Chondrocyte (in vitro differentiated cells): Measurements from ENCODE around the gene TOP1. TPM values are rescaled to one million over a fixed set of nuclear protein-coding genes. Genes with fewer than 3 reads are reported as not detected.

Experiments
- DNase-seq: peaks from one replicate; pipeline ENCODE4 v3.0.0; 2021; ENCODE audit warnings: mixed read lengths, low spot score
- H3K27ac Mint-ChIP-seq: one replicate; pipeline ENCODE4 v1.8.0; 2021; ENCODE audit warnings: mild to moderate bottlenecking, moderate library complexity, mixed read lengths; ENCODE audit not compliant: unreplicated experiment
- H3K27me3 Mint-ChIP-seq: 2 replicates; pipeline ENCODE4 v1.8.0; 2021; ENCODE audit warnings: low read depth, mixed read lengths
- H3K36me3 Mint-ChIP-seq: 2 replicates; pipeline ENCODE4 v1.8.0; 2021; ENCODE audit warnings: low read depth, mixed read lengths
- H3K4me1 Mint-ChIP-seq: 2 replicates; pipeline ENCODE4 v1.8.0; 2021; ENCODE audit warnings: low read depth, mild to moderate bottlenecking, mixed read lengths
- H3K4me3 Mint-ChIP-seq: one replicate; pipeline ENCODE4 v1.8.0; 2021; ENCODE audit warnings: mild to moderate bottlenecking, moderate library complexity, mixed read lengths; ENCODE audit not compliant: unreplicated experiment
- H3K9me3 Mint-ChIP-seq: 2 replicates; pipeline ENCODE4 v1.8.0; 2021; ENCODE audit warnings: low read depth, mixed read lengths
- total RNA-seq: library from RNA; stranded (reverse); gene quantifications from 3 replicates; pipeline ENCODE4 v1.2.1, GENCODE V29; 2021
- TF ChIP-seq, protein P1 (sequence below): fragments of 200-600 bp; sonication (generic); IDR thresholded peaks from 2 replicates; pipeline ENCODE4 v1.5.0; 2021; ENCODE audit warnings: antibody characterized with exemption, mild to moderate bottlenecking, moderate library complexity

Gene TOP1
- total RNA-seq, 1 donor from 2014 or later, result 39.0 TPM

DNA sequence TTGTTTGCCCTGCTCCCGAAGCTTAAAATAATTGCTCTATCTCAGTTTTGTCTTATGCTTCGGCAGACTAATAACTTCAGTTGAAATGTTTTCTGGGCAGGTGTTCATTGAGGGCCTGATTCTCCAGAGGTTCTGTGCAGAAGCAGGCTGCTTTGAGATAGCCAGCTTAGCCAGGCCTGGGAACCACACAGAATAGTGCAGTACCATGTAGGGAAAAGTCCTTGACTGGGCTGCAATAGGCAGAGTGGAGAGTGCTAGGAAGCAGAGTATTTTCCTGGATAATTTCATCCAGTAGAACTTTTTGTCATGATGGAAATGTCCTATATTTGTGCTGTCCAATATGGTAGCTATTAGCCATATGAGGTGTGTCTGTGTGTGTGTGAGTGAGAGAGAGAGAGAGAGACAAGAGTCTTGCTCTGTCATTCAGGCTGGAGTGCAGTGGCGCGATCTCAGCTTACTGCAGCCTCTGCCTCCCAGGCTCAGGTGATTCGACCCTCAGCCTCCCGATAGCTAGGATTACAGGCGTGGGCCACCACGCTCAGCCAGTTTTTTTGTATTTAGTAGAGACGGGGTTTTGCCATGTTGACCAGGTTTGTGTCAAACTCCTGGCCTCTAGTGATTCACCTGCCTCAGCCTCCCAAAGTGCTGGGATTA lies 15.9 kb downstream of the TOP1 start:
- H3K4me1 Mint-ChIP-seq, result peaks cover 55% of the 10 kb centered on the region

DNA sequence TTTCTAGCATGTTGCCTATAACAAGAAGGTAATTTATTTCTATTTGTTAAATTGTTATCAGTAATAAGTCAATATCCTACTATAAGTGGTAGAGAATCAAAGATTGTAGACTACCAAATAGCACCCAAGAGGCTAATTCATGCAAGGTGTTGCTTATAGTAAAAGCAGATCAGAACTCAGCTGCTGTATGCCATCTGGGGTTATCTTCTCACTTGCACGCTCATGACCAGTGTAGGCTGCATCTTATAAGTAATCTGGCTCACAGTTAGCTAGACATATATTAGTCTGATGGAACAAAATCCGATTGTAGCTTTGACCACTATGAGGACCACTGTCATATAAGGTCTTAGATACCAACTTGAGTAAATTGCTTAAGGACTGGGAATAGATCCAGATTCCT lies 17.0 kb downstream of the TOP1 start:
- H3K27me3 Mint-ChIP-seq, result no peaks in the 10 kb centered on the region
- peaks cover 59% of the 10 kb centered on the region for H3K4me1 Mint-ChIP-seq
- no peak for DNase-seq
- H3K27ac Mint-ChIP-seq, result no peak overlapping the region
- no peak overlapping the region for H3K4me3 Mint-ChIP-seq
- H3K36me3 Mint-ChIP-seq, result no peaks in the 10 kb centered on the region
- H3K9me3 Mint-ChIP-seq, result no peaks in the 10 kb centered on the region
- TF ChIP-seq, protein P1, sequence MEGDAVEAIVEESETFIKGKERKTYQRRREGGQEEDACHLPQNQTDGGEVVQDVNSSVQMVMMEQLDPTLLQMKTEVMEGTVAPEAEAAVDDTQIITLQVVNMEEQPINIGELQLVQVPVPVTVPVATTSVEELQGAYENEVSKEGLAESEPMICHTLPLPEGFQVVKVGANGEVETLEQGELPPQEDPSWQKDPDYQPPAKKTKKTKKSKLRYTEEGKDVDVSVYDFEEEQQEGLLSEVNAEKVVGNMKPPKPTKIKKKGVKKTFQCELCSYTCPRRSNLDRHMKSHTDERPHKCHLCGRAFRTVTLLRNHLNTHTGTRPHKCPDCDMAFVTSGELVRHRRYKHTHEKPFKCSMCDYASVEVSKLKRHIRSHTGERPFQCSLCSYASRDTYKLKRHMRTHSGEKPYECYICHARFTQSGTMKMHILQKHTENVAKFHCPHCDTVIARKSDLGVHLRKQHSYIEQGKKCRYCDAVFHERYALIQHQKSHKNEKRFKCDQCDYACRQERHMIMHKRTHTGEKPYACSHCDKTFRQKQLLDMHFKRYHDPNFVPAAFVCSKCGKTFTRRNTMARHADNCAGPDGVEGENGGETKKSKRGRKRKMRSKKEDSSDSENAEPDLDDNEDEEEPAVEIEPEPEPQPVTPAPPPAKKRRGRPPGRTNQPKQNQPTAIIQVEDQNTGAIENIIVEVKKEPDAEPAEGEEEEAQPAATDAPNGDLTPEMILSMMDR, result no peak

More for the DNA sequence above, 15.9 kb downstream of the TOP1 start:
- H3K27ac Mint-ChIP-seq, result no peak overlapping the region
- no peak overlapping the region for H3K4me3 Mint-ChIP-seq
- H3K27me3 Mint-ChIP-seq, result no peaks in the 10 kb centered on the region
- TF ChIP-seq, protein P1, result no peak
- H3K9me3 Mint-ChIP-seq, result no peaks in the 10 kb centered on the region
- H3K36me3 Mint-ChIP-seq, result no peaks in the 10 kb centered on the region
- DNase-seq, result no peak

DNA sequence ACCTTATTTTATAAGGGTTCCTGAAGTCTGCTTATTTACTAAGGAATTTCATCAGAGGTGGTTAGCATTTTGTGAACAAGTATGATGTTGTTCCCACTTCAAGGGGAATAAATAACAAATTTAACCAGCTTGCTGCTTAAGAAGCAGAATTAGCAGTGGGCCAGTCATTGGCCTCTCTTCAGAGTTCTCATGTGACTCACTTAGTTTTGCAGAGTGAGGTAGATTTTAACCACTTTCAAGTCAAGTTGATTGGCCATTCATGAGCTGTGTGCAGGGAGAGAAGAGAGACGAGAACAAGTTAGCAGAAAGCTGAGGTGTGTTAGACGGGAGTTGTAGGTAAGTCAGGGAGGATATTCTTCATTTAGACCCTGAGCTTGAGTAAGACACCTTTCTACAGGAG lies 18.1 kb downstream of the TOP1 start:
- Mint-ChIP-seq H3K4me3 (no peak overlapping the region), H3K27me3 (no peaks in the 10 kb centered on the region), H3K4me1 (peaks cover 70% of the 10 kb centered on the region), H3K9me3 (no peaks in the 10 kb centered on the region), H3K27ac (peak overlapping the region; percentile 1), H3K36me3 (no peaks in the 10 kb centered on the region)
- DNase-seq, result no peak
- TF ChIP-seq, protein P1, result no peak

DNA sequence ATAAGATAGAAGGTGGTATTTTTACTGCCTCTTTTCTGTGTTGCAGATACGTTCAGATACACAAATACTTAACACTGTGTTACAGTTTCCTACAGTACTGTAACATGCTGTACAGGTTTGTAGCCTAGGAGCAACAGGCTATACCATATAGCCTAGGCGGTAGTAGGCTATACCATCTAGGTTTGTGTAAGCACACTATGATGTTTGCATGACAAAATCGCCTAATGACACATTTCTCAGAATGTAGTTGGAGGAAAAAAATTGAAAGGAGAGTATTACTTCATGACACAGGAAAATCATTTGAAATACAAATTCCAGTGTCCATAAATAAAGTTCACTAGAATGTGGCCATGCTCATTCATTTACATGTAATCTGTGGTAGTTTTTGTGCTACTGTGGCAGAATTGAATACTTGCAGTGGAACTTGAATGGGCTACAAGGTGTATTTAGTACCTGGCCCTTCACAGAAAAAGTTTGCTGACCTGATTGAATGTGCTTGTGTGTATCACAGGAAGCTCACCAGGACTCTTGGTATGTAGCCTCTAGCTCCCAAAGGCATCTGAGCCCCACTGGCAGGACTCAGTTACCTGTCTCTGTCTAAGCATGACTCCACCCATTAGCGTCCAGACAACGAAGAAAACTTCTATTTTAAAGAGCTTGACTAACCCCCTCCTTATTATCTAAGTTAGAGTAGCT lies 18.8 kb downstream of the TOP1 start:
- no peaks in the 10 kb centered on the region for H3K9me3 Mint-ChIP-seq
- no peaks in the 10 kb centered on the region for H3K36me3 Mint-ChIP-seq
- no peaks in the 10 kb centered on the region for H3K27me3 Mint-ChIP-seq
- no peak for DNase-seq
- TF ChIP-seq, protein P1, result no peak
- H3K27ac Mint-ChIP-seq, result peak overlapping the region; percentile 68
- H3K4me3 Mint-ChIP-seq, result peak overlapping the region; percentile 42
- H3K4me1 Mint-ChIP-seq, result peaks cover 77% of the 10 kb centered on the region

DNA sequence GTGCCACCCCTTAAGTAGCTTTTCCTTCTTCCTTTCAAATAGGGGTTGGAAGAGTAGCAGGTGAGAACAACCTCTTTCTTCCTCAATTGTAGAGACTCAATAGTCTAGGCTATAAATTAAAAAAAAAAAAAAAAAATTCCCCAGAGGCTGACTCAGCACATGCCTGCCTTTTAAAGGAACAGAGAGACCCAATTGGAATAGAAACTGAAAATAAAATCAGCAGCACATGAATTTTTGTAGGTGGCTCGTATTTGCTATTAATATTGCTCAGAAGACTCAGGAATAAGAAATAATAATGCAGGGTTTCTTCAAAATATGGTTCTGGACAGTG lies 19.3 kb downstream of the TOP1 start:
- Mint-ChIP-seq H3K9me3 (no peaks in the 10 kb centered on the region), H3K4me3 (peak overlapping the region; percentile 42), H3K36me3 (no peaks in the 10 kb centered on the region), H3K4me1 (peaks cover 81% of the 10 kb centered on the region), H3K27me3 (no peaks in the 10 kb centered on the region), H3K27ac (peak overlapping the region; percentile 68)
- TF ChIP-seq, protein P1, result no peak
- no peak for DNase-seq
